Prostate gland (tissue), 2 donors: Measurements from ENCODE around the gene PLCB1. TPM values are rescaled to one million over a fixed set of nuclear protein-coding genes. Genes with fewer than 3 reads are reported as not detected.

Experiments used
- DNase-seq: peaks from one replicate; pipeline ENCODE4 v3.0.0-alpha.2; 2019; ENCODE audit warnings: low spot score
- H3K27ac ChIP-seq, 2 donors: fragments of 200-600 bp; sonication (generic); 2 replicates each; pipeline ENCODE4 v1.5.1; 2017 to 2019
- H3K27me3 ChIP-seq: fragments of 200-600 bp; sonication (generic); replicated peaks from 2 replicates; pipeline ENCODE4 v1.5.1; 2019; ENCODE audit not compliant: insufficient read depth
- H3K36me3 ChIP-seq, 2 donors: fragments of 200-600 bp; sonication (generic); 1 replicate in 1 of 2; 2 replicates in 1 of 2; pipeline versions ENCODE4 v1.5.1 to v1.8.1; 2017 to 2019
- H3K4me1 ChIP-seq: fragments of 200-600 bp; sonication (generic); replicated peaks from 2 replicates; pipeline ENCODE4 v1.5.1; 2019
- H3K4me3 ChIP-seq, 2 donors: fragments of 200-600 bp; sonication (generic); 2 replicates each; pipeline ENCODE4 v1.5.1; 2017 to 2019
- H3K9me3 ChIP-seq: fragments of 200-600 bp; sonication (generic); 2 replicates; pipeline ENCODE4 v1.5.1; 2017
- POLR2A ChIP-seq: fragments of 450-650 bp; IDR thresholded peaks from one replicate; pipeline ENCODE4 v1.6.1; 2016; ENCODE audit warnings: antibody characterized with exemption, mild to moderate bottlenecking
- POLR2AphosphoS5 ChIP-seq: sonication (generic); formaldehyde crosslinking; IDR thresholded peaks from one replicate; pipeline ENCODE4 v1.6.1; 2017; ENCODE audit warnings: antibody characterized with exemption
- WGBS: methylation state at CpG from one replicate; pipeline ENCODE4 v1.1.5; 2018; 5-methylcytosine and 5-hydroxymethylcytosine counted together
- intact Hi-C: fragments of 100-400 bp; cut with DNase I; formaldehyde crosslinking; loops from one replicate; pipeline ENCODE4 v1.14.2; 2022
- total RNA-seq, 2 donors: library from RNA; depleted of rRNA; stranded (reverse); fragments of >200 nt; gene quantifications; one replicate each; pipeline ENCODE4 v1.1.0, GENCODE V29; 2016
- TF ChIP-seq, protein P1 (sequence below), 4 experiments: fragments of 200-600 bp in 2 of 4; fragments of 450-650 bp in 2 of 4; sonication (generic) in 2 of 4; IDR thresholded peaks; 1 replicate in 3 of 4; 2 replicates in 1 of 4; pipeline ENCODE4 v1.5.1; 2016 to 2019; ENCODE audit warnings: antibody characterized with exemption in 4 of 4, mild to moderate bottlenecking in 2 of 4, moderate library complexity in 2 of 4

PLCB1 gene
- total RNA-seq, 2 donors from 2014 or later, result 24.3 to 26.3 TPM

DNA sequence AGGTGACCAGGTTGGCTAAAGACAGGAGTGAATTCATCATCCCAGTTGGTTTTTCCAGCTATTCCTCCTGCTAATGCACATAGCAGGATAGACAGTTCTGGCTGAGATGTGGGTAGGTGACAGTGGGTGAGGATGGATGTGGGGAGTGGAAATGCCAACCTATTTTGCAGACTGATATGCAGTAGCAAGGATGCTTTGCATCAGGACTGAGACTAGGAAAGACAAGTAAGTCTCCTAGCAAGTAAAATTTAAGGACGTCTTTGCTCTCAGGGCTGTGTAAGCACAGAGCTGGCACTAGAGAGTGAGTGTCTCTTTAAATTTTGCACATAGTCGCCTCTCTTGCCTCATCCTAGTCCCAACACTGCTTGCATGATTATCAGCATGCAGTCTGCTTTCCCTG lies 568.7 kb downstream of the PLCB1 start:
- 89% methylated on average over 2 of the region's 2 CpGs for WGBS
- H3K4me3 ChIP-seq, result no peak overlapping the region
- intact Hi-C loops, result no loop called here
- H3K4me1 ChIP-seq, result no peaks in the 10 kb centered on the region
- TF ChIP-seq POLR2AphosphoS5 (no peak), POLR2A (no peak)
- TF ChIP-seq, protein P1, sequence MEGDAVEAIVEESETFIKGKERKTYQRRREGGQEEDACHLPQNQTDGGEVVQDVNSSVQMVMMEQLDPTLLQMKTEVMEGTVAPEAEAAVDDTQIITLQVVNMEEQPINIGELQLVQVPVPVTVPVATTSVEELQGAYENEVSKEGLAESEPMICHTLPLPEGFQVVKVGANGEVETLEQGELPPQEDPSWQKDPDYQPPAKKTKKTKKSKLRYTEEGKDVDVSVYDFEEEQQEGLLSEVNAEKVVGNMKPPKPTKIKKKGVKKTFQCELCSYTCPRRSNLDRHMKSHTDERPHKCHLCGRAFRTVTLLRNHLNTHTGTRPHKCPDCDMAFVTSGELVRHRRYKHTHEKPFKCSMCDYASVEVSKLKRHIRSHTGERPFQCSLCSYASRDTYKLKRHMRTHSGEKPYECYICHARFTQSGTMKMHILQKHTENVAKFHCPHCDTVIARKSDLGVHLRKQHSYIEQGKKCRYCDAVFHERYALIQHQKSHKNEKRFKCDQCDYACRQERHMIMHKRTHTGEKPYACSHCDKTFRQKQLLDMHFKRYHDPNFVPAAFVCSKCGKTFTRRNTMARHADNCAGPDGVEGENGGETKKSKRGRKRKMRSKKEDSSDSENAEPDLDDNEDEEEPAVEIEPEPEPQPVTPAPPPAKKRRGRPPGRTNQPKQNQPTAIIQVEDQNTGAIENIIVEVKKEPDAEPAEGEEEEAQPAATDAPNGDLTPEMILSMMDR (IDR thresholded peaks at IDR 0.05), result no peak
- no peaks in the 10 kb centered on the region for H3K9me3 ChIP-seq
- DNase-seq, result no peak
- H3K27me3 ChIP-seq, result no peaks in the 10 kb centered on the region
- H3K27ac ChIP-seq, result no peak overlapping the region
- no peaks in the 10 kb centered on the region for H3K36me3 ChIP-seq

DNA sequence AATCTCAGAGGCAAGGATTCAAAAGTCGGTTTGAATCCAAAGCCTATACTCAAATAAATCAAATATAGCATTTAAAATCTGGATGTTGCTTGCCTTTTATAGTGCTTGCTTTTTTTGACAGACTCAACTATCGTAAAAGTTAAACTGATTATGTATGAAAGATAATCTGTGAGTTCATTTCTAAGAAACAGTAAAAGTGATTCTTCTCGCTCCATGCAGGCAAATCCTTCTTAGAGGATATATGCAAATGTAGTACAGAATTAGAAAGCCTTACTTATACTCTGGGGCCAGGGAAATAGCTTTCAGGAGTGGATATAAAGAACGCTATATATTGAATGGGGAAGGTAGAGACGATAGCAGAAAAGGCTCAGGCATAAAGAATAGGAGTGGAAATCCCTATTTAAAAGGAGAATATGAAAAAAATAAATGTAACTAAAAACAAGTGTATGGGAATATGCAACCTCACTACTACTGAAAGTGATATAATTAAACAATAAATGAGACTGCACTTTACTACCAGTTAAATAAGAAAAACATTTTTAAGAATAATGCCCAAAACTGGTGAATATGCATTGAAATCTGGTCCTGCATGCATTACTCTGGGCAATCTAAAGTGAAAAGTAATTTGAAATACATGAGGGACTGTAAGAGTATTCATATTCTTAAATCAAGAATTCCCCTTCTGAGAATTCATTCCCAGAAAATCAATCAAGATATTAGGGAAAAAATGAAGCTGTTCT lies 575.1 kb downstream of the PLCB1 start:
- Histone ChIP-seq H3K9me3 (no peaks in the 10 kb centered on the region), H3K27ac (no peak overlapping the region), H3K4me1 (no peaks in the 10 kb centered on the region), H3K36me3 (no peaks in the 10 kb centered on the region), H3K27me3 (no peaks in the 10 kb centered on the region), H3K4me3 (no peak overlapping the region)
- intact Hi-C loops, result no loop called here
- 85% methylated on average over 5 of the region's 5 CpGs for WGBS
- no peak for TF ChIP-seq POLR2A
- no peak for TF ChIP-seq POLR2AphosphoS5
- TF ChIP-seq, protein P1 (IDR thresholded peaks at IDR 0.05), result no peak
- no peak for DNase-seq

GRCh38 chr20:8709627-8710026 lies 577.6 kb downstream of the PLCB1 start:
- H3K4me3 ChIP-seq, result no peak overlapping the region
- 71% methylated on average over 3 of the region's 3 CpGs for WGBS
- TF ChIP-seq POLR2AphosphoS5, result no peak
- TF ChIP-seq, protein P1 (IDR thresholded peaks at IDR 0.05), result no peak
- no peak for TF ChIP-seq POLR2A
- no peaks in the 10 kb centered on the region for H3K36me3 ChIP-seq
- no peaks in the 10 kb centered on the region for H3K4me1 ChIP-seq
- H3K27ac ChIP-seq, result no peak overlapping the region
- H3K27me3 ChIP-seq, result no peaks in the 10 kb centered on the region
- DNase-seq, result no peak
- H3K9me3 ChIP-seq, result no peaks in the 10 kb centered on the region
- intact Hi-C loops, result no loop called here

DNA sequence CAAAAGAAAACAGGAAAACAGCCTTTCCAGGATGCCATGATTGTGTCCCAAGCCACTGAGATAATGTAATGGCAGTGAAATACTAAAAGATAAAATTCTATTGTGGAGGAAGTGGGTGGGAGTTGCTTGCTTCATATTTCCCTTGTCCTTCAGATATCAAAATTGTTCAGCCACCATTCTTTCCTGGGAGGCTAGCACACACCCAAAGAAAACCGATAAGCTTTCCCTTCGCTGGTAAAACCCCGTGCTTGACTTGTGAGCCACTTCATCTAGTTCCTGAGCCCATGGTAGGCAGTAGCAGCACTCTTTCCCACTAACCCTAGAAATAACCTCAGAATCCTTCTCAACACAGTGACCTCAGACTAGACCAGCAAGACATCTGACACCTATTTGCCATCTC lies 579.4 kb downstream of the PLCB1 start:
- no peaks in the 10 kb centered on the region for H3K4me1 ChIP-seq
- 98% methylated on average over 3 of the region's 3 CpGs for WGBS
- DNase-seq, result no peak
- H3K27me3 ChIP-seq, result no peaks in the 10 kb centered on the region
- no peak overlapping the region for H3K27ac ChIP-seq
- no peak overlapping the region for H3K4me3 ChIP-seq
- TF ChIP-seq, protein P1 (IDR thresholded peaks at IDR 0.05), result no peak
- TF ChIP-seq POLR2A, result no peak
- TF ChIP-seq POLR2AphosphoS5, result no peak
- no peaks in the 10 kb centered on the region for H3K9me3 ChIP-seq
- H3K36me3 ChIP-seq, result no peaks in the 10 kb centered on the region
- intact Hi-C loops, result no loop called here

DNA sequence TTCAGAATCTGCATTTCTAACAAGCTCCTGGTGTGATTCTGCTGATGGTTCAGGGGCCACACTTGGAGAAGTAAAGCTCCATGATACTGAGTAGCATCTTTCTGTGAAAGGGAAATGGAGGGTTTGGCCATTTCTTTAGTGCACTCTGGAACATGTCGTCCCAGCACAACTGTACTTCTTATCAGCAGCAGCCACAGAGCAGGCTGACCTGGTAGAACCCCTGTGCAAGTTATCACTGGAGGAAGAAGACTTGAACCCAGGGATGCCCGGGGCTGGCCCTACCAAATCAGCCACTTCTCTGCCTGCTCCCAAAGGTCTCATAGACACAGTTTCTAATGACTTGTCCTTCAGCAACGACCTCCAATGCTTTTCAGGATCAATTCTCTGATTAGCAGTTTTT lies 582.1 kb downstream of the PLCB1 start:
- no peak overlapping the region for H3K27ac ChIP-seq
- H3K4me3 ChIP-seq, result no peak overlapping the region
- DNase-seq, result no peak
- TF ChIP-seq POLR2AphosphoS5 (no peak), POLR2A (no peak)
- TF ChIP-seq, protein P1 (IDR thresholded peaks at IDR 0.05), result no peak
- no peaks in the 10 kb centered on the region for H3K36me3 ChIP-seq
- whole genome bisulfite sequencing, result 86% methylated on average over 3 of the region's 3 CpGs
- intact Hi-C loops, result no loop called here
- H3K9me3 ChIP-seq, result no peaks in the 10 kb centered on the region
- H3K27me3 ChIP-seq, result no peaks in the 10 kb centered on the region
- H3K4me1 ChIP-seq, result no peaks in the 10 kb centered on the region
